ENCODE results near the gene NELFA.

DNA sequence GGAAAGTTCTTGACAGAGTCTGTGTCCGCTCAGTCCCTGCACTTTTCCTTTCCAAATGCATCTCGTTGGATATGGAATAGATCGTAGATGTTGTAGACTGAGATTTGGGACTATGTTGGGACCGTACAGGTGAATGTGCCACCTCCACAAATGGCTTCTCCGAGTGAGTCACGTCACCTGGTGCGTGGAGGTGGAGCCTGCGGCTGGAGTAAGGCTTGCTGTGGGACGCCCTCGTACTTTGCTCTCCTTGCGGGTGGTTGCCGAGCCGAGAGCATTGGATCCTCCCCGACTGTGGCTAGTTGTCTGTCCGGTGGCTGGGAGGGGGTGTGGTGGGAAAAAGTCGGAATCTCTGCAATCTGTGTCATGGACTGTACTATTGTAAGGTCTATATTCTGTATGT is 60.5 kb downstream of the NELFA start:
- no peak for TF ChIP-seq POLR2AphosphoS5 (IDR thresholded peaks at IDR 0.05; ENCODE audit: low read depth, low read length)
- no peak for TF ChIP-seq POLR2A (IDR thresholded peaks at IDR 0.05; ENCODE audit: low read depth, low read length)
- TF ChIP-seq TAF1 (IDR thresholded peaks at IDR 0.05; ENCODE audit: borderline replicate concordance, low read depth, low read length) = no peak
